Pancreas (tissue), 10 donors: ENCODE results near the gene IL11. TPM values are rescaled to one million over a fixed set of nuclear protein-coding genes. Genes with fewer than 3 reads are reported as not detected.

Experiments used
- ATAC-seq, 4 donors: fragments of 200-7000 bp; cut with Tn5 transposase; one replicate each; pipeline versions ENCODE4 v1.8.0 to v1.9.1; 2020; ENCODE audit warnings: mild to moderate bottlenecking in 4 of 4, moderate library complexity in 4 of 4
- DNase-seq, 6 donors: peaks; one replicate each; pipeline ENCODE4 v3.0.0-alpha.2; 2020
- FAIRE-seq: peaks from 2 replicates; lab custom pipeline; 2012; peaks lifted over from hg19 to GRCh38; lab: Jason Lieb, UNC
- H3K27ac ChIP-seq, 4 donors: fragments of 200-600 bp; sonication (generic); 1 replicate in 3 of 4; 2 replicates in 1 of 4; pipeline versions ENCODE4 v1.5.0 to v1.8.0; 2020
- H3K27me3 ChIP-seq, 4 donors: fragments of 200-600 bp; one replicate each; pipeline ENCODE4 v1.8.0; 2021
- H3K36me3 ChIP-seq, 3 donors: fragments of 200-600 bp; sonication (generic) in 1 of 3; one replicate each; pipeline versions ENCODE4 v1.5.0 to v1.8.0; 2020 to 2021
- H3K4me1 ChIP-seq, 3 donors: fragments of 200-600 bp; one replicate each; pipeline ENCODE4 v1.8.0; 2021
- H3K4me3 ChIP-seq, 4 donors: fragments of 200-600 bp; sonication (generic) in 2 of 4; one replicate each; pipeline versions ENCODE4 v1.5.0 to v1.8.0; 2020 to 2021
- H3K9me3 ChIP-seq, 4 donors: fragments of 200-600 bp; one replicate each; pipeline ENCODE4 v1.8.0; 2021
- WGBS, 2 donors: extraction: QIAGEN DNeasy Blood & Tissue Kit; methylation state at CpG; one replicate each; pipeline ENCODE4 v1.1.7; 2013; 5-methylcytosine and 5-hydroxymethylcytosine counted together
- intact Hi-C, 3 donors: fragments of 100-400 bp; cut with DNase I; formaldehyde crosslinking; loops; one replicate each; pipeline versions ENCODE4 v1.11.1 to v1.14.2; 2022
- polyA plus RNA-seq, 2 donors: library from polyadenylated mRNA; stranded (reverse); fragments of 200-250 nt; gene quantifications; one replicate each; pipeline ENCODE4 v1.2.3, GENCODE V29; 2013
- total RNA-seq, 6 donors: library from RNA; stranded (reverse); fragmentation: NEBNext Ultra II Directional in 4 of 6; extraction: Animal tissue kit (Norgen Biotek cat#: 25700) in 4 of 6; gene quantifications; one replicate each; pipeline versions ENCODE4 v1.2.1 to v1.2.4, GENCODE V29; 2021 to 2023
- TF ChIP-seq, protein P1 (sequence below), 4 donors: fragments of 200-600 bp; sonication (generic) in 3 of 4; IDR thresholded peaks; one replicate each; pipeline versions ENCODE4 v1.5.0 to v1.8.0; 2021; ENCODE audit warnings: antibody characterized with exemption in 4 of 4
- donor health status: healthy with polysubstance abuse.
- donor health status: DM: no; HTN: no; CAD: no; lungs with moderate emphysema.
- donor health status: DM: no; HTN: no; CAD: no.
- donor health status: control.
- donor health status: control.
- donor health status: Bipolar disorder and iron deficiency.
- donor health status: DM: yes; HTN: yes; CAD: no.
- donor health status: DM: no; HTN: no; CAD: no.
- donor health status: DM: no; HTN: no; CAD: no.
- donor health status: DM: yes; HTN: yes; CAD: no.

IL11 gene
- total and polyA plus RNA-seq, 8 donors, result 0.16 to 0.41 (median 0.20) TPM; not detected in 3

GRCh38 chr19:55366790-55367189 is 3.5 kb downstream of the IL11 start:
- H3K36me3 ChIP-seq, result no peaks in the 10 kb centered on the region
- H3K4me3 ChIP-seq, result no peak overlapping the region
- DNase-seq (no peak), ATAC-seq (no peak), FAIRE-seq (no peak)
- peaks cover 0 to 3% (median 0%) of the 10 kb centered on the region in 3 donors for H3K4me1 ChIP-seq
- intact Hi-C loops, result no loop called here
- peaks cover 0 to 16% (median 2%) of the 10 kb centered on the region in 4 donors for H3K27me3 ChIP-seq
- TF ChIP-seq, protein P1, sequence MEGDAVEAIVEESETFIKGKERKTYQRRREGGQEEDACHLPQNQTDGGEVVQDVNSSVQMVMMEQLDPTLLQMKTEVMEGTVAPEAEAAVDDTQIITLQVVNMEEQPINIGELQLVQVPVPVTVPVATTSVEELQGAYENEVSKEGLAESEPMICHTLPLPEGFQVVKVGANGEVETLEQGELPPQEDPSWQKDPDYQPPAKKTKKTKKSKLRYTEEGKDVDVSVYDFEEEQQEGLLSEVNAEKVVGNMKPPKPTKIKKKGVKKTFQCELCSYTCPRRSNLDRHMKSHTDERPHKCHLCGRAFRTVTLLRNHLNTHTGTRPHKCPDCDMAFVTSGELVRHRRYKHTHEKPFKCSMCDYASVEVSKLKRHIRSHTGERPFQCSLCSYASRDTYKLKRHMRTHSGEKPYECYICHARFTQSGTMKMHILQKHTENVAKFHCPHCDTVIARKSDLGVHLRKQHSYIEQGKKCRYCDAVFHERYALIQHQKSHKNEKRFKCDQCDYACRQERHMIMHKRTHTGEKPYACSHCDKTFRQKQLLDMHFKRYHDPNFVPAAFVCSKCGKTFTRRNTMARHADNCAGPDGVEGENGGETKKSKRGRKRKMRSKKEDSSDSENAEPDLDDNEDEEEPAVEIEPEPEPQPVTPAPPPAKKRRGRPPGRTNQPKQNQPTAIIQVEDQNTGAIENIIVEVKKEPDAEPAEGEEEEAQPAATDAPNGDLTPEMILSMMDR (IDR thresholded peaks at IDR 0.05), result no peak
- no peak overlapping the region for H3K27ac ChIP-seq
- no peaks in the 10 kb centered on the region for H3K9me3 ChIP-seq
- 61 to 84% methylated on average over 3 of the region's 3 CpGs for WGBS, 2 donors

GRCh38 chr19:55365964-55366363 is 4.3 kb downstream of the IL11 start:
- peaks cover 0 to 8% (median 0%) of the 10 kb centered on the region in 4 donors for H3K27me3 ChIP-seq
- intact Hi-C loops, result no loop called here
- H3K4me3 ChIP-seq, result no peak overlapping the region
- H3K36me3 ChIP-seq, result no peaks in the 10 kb centered on the region
- TF ChIP-seq, protein P1 (IDR thresholded peaks at IDR 0.05), result no peak
- FAIRE-seq (no peak), DNase-seq (peak in 1 of 6 donors; percentile 44), ATAC-seq (no peak)
- peaks cover 0 to 3% (median 0%) of the 10 kb centered on the region in 3 donors for H3K4me1 ChIP-seq
- WGBS, 2 donors, result 62 to 76% methylated on average over 14 to 19 of the region's 19 CpGs
- H3K27ac ChIP-seq, result no peak overlapping the region
- H3K9me3 ChIP-seq, result no peaks in the 10 kb centered on the region

DNA sequence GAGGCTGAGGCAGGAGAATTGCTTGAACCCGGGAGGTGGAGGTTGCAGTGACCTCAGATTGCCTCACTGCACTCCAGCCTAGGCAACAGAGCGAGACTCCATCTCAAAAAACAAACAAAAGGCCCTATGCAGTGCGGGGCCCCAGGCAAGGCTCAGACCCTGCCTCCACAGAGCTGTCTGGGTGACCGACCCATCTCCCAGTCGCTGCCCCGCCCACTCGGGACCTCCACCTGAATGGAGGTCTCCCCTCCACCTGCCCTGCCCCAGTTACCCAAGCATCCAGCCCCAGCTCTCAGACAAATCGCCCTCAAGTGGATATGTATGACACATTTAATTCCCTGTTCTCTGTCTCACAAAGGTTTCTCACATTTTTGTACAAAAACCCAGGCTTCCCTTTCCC is 5.0 kb downstream of the IL11 start:
- intact Hi-C loops, result no loop called here
- ATAC-seq (no peak), FAIRE-seq (no peak), DNase-seq (no peak)
- Histone ChIP-seq H3K4me3 (no peak overlapping the region), H3K27me3 (peaks cover 0 to 4% (median 0%) of the 10 kb centered on the region in 4 donors), H3K36me3 (no peaks in the 10 kb centered on the region), H3K27ac (no peak overlapping the region), H3K9me3 (no peaks in the 10 kb centered on the region), H3K4me1 (peaks cover 0 to 3% (median 0%) of the 10 kb centered on the region in 3 donors)
- TF ChIP-seq, protein P1 (IDR thresholded peaks at IDR 0.05), result no peak
- WGBS, 2 donors, result 76 to 82% methylated on average over 8 of the region's 8 CpGs

- Histone ChIP-seq H3K27ac (no peak within 1 kb of the TSS), H3K27me3 (no peaks in the 10 kb centered on the region), H3K4me3 (no peak within 1 kb of the TSS), H3K36me3 (no peaks in the 10 kb centered on the region), H3K9me3 (no peaks in the 10 kb centered on the region), H3K4me1 (no peaks in the 10 kb centered on the region)
- 69 to 78% methylated on average over 27 of the region's 27 CpGs for WGBS, 2 donors
- DNase-seq (no peak), ATAC-seq (no peak), FAIRE-seq (no peak)
- TF ChIP-seq, protein P1 (IDR thresholded peaks at IDR 0.05), result no peak
- intact Hi-C loops, result no loop called here
These were observed 7.1 kb downstream of the IL11 start, which contains the start of gene GARIN5B for GRCh38 chr19:55362990-55363716. GARIN5B (minus strand) TSS chr19:55363260; CDS start chr19:55363066, 194 bp downstream.
